ENCODE data around the gene OMD.

DNA sequence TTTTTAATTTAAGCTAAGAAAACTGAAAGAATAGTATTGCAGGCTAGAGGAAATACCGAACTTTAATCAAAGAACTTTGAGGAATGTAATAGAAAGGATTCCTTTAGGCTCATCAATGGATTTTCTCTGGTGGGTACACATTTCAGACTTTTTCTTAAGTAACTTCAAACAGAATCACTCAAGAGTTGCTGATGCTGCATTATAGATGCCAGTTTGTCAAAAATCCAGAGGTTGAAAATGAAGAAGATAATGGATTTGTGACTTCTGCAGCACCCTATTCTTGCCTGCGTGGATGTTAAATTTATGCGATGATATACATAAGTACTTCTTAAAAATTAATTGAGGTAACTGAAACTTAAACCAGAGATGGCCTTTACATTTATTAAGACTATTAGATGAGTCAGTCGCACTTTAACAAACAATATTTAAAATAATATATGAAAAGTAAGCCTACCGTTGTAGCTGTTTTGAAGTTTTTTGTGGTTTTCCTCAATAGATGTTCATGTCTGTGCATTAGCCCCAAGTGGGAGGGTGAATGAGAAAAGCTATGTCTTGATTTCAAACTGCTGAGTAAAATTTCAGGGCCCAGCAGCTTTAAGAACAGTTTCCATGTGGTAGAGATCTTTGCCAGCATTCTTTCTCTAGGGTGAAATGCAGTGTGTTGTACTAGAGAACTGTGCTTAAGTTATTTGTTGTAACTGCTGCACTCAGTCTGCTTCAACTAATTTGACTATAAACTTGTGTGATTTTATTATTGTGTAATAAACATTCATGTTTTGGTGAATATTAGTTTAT is 20.0 kb downstream of the OMD start, which contains the start of gene OGN:
- no peak for TF ChIP-seq POLR2A (IDR thresholded peaks at IDR 0.05; ENCODE audit: low read length)
- no peak for TF ChIP-seq GATA1 (IDR thresholded peaks at IDR 0.05; ENCODE audit: low read depth, low read length)

Measured in erythroblast (primary cell).